H9 (cell line): ENCODE results near the gene ANKRD29. TPM values are rescaled to one million over a fixed set of nuclear protein-coding genes. Genes with fewer than 3 reads are reported as not detected.

Source experiments
- DNase-seq: peaks from one replicate; pipeline ENCODE4 v3.0.0-alpha.2; 2017
- H2AFZ ChIP-seq: one replicate; pipeline ENCODE4 v1.6.1; 2013; ENCODE audit warnings: mild to moderate bottlenecking, low read length, control low read depth, moderate library complexity
- H2AK5ac ChIP-seq: 2 replicates; pipeline ENCODE4 v1.6.1; 2013; ENCODE audit warnings: low read length, control low read depth, mixed read lengths; ENCODE audit not compliant: insufficient read length
- H2BK120ac ChIP-seq: one replicate; pipeline ENCODE4 v1.6.1; 2013; ENCODE audit warnings: low read depth, mild to moderate bottlenecking, low read length, control low read depth, inconsistent platforms; ENCODE audit not compliant: poor library complexity, severe bottlenecking
- H2BK12ac ChIP-seq: 2 replicates; pipeline ENCODE4 v1.6.1; 2013; ENCODE audit warnings: low read length, control low read depth, mixed read lengths, low read depth; ENCODE audit not compliant: insufficient read length
- H2BK15ac ChIP-seq: 2 replicates; pipeline ENCODE4 v1.6.1; 2013; ENCODE audit warnings: low read depth, low read length, control low read depth
- H2BK20ac ChIP-seq: one replicate; pipeline ENCODE4 v1.6.1; 2013; ENCODE audit warnings: low read depth, mild to moderate bottlenecking, low read length, control low read depth, inconsistent platforms; ENCODE audit not compliant: poor library complexity, severe bottlenecking
- H2BK5ac ChIP-seq: 2 replicates; pipeline ENCODE4 v1.6.1; 2013; ENCODE audit warnings: low read length, control low read depth, mixed read lengths; ENCODE audit not compliant: insufficient read length
- H3K14ac ChIP-seq: 2 replicates; pipeline ENCODE4 v1.6.1; 2013; ENCODE audit warnings: low read length, control low read depth; ENCODE audit not compliant: insufficient read depth
- H3K18ac ChIP-seq: 2 replicates; pipeline ENCODE4 v1.6.1; 2013; ENCODE audit warnings: low read depth, mild to moderate bottlenecking, mixed read lengths, low read length, control low read depth; ENCODE audit not compliant: insufficient read length
- H3K23ac ChIP-seq: 2 replicates; pipeline ENCODE4 v1.6.1; 2013; ENCODE audit warnings: low read length, control low read depth, mixed read lengths, low read depth; ENCODE audit not compliant: insufficient read length
- H3K23me2 ChIP-seq: 2 replicates; pipeline ENCODE4 v1.6.1; 2013; ENCODE audit warnings: low read depth, mild to moderate bottlenecking, mixed read lengths, low read length, control low read depth; ENCODE audit not compliant: insufficient read length, poor library complexity, severe bottlenecking
- H3K27ac ChIP-seq: 2 replicates; pipeline ENCODE4 v1.5.1; 2013; ENCODE audit warnings: low read length, control low read depth, mixed read lengths, low read depth; ENCODE audit not compliant: insufficient read length
- H3K27me3 ChIP-seq: 2 replicates; pipeline ENCODE4 v1.6.1; 2013; ENCODE audit warnings: low read length, control low read depth, inconsistent platforms; ENCODE audit not compliant: insufficient read depth
- H3K4ac ChIP-seq: 2 replicates; pipeline ENCODE4 v1.6.1; 2013; ENCODE audit warnings: low read depth, mild to moderate bottlenecking, control low read depth, inconsistent platforms, low read length, moderate library complexity
- H3K4me1 ChIP-seq: 2 replicates; pipeline ENCODE4 v1.6.1; 2013; ENCODE audit warnings: low read length, control low read depth, inconsistent platforms; ENCODE audit not compliant: insufficient read depth
- H3K4me2 ChIP-seq: 2 replicates; pipeline ENCODE4 v1.6.1; 2013; ENCODE audit warnings: low read length, control low read depth, mixed read lengths; ENCODE audit not compliant: insufficient read length, insufficient read depth
- H3K56ac ChIP-seq: 2 replicates; pipeline ENCODE4 v1.6.1; 2013; ENCODE audit warnings: low read depth, mild to moderate bottlenecking, mixed read lengths, low read length, control low read depth; ENCODE audit not compliant: insufficient read length
- H3K79me1 ChIP-seq: 2 replicates; pipeline ENCODE4 v1.6.1; 2013; ENCODE audit warnings: low read depth, mild to moderate bottlenecking, moderate library complexity, low read length, control low read depth, inconsistent platforms; ENCODE audit not compliant: insufficient read depth, poor library complexity, severe bottlenecking
- H3K79me2 ChIP-seq: 2 replicates; pipeline ENCODE4 v1.6.1; 2013; ENCODE audit warnings: low read length, control low read depth, inconsistent platforms; ENCODE audit not compliant: insufficient read depth
- H3K9ac ChIP-seq: 2 replicates; pipeline ENCODE4 v1.6.1; 2013; ENCODE audit warnings: low read length, control low read depth, mixed read lengths; ENCODE audit not compliant: insufficient read length; ENCODE audit errors: extremely low read depth
- H3K9me3 ChIP-seq: one replicate; pipeline ENCODE4 v1.6.1; 2013; ENCODE audit warnings: low read depth, low read length, inconsistent platforms; ENCODE audit not compliant: control insufficient read depth
- H3T11ph ChIP-seq: one replicate; pipeline ENCODE4 v1.6.1; 2013; ENCODE audit warnings: mild to moderate bottlenecking, low read length, control low read depth, inconsistent platforms
- H4K20me1 ChIP-seq: one replicate; pipeline ENCODE4 v1.6.1; 2013; ENCODE audit not compliant: control insufficient read depth, insufficient read length, insufficient read depth
- H4K5ac ChIP-seq: 2 replicates; pipeline ENCODE4 v1.6.1; 2013; ENCODE audit warnings: low read depth, mild to moderate bottlenecking, mixed read lengths, low read length, control low read depth; ENCODE audit not compliant: insufficient read length
- H4K8ac ChIP-seq: replicated peaks from 2 replicates; pipeline ENCODE4 v1.6.1; 2013; ENCODE audit warnings: low read length, control low read depth, mixed read lengths, low read depth; ENCODE audit not compliant: insufficient read length
- H4K91ac ChIP-seq: 2 replicates; pipeline ENCODE4 v1.6.1; 2013; ENCODE audit warnings: low read depth, mild to moderate bottlenecking, moderate library complexity, mixed read lengths, low read length, control low read depth; ENCODE audit not compliant: insufficient read length
- H3K27ac Mint-ChIP-seq, 3 experiments: 2 replicates in 2 of 3; 3 replicates in 1 of 3; pipeline ENCODE4 v1.8.0; 2020 to 2021; ENCODE audit warnings: mixed read lengths in 3 of 3, mild to moderate bottlenecking in 1 of 3, moderate library complexity in 1 of 3
- H3K27me3 Mint-ChIP-seq: 2 replicates; pipeline ENCODE4 v1.8.0; 2021; ENCODE audit warnings: low read depth, mild to moderate bottlenecking, moderate library complexity, mixed read lengths
- H3K36me3 Mint-ChIP-seq, 3 experiments: 2 replicates in 2 of 3; 3 replicates in 1 of 3; pipeline ENCODE4 v1.8.0; 2020 to 2021; ENCODE audit warnings: low read depth in 3 of 3, mixed read lengths in 3 of 3; ENCODE audit not compliant: insufficient read depth in 1 of 3
- H3K4me1 Mint-ChIP-seq, 2 experiments: 2 replicates each; pipeline ENCODE4 v1.8.0; 2020; ENCODE audit warnings: mixed read lengths in 2 of 2
- H3K4me3 Mint-ChIP-seq, 2 experiments: 2 replicates in 1 of 2; 3 replicates in 1 of 2; pipeline ENCODE4 v1.8.0; 2020 to 2021; ENCODE audit warnings: mild to moderate bottlenecking in 2 of 2, mixed read lengths in 2 of 2, moderate library complexity in 1 of 2
- H3K9me3 Mint-ChIP-seq, 2 experiments: 2 replicates in 1 of 2; 3 replicates in 1 of 2; pipeline ENCODE4 v1.8.0; 2020; ENCODE audit warnings: mild to moderate bottlenecking in 2 of 2, mixed read lengths in 2 of 2, moderate library complexity in 1 of 2
- WGBS: extraction: QIAGEN DNeasy Blood & Tissue Kit; methylation state at CpG from one replicate; pipeline ENCODE4 v1.1.7; 2013; ENCODE audit warnings: missing lambda C conversion rate, low lambda C conversion rate, mixed read lengths; ENCODE audit not compliant: insufficient read length; ENCODE audit errors: extremely low coverage; 5-methylcytosine and 5-hydroxymethylcytosine counted together
- total RNA-seq: library from RNA; stranded (reverse); gene quantifications from 2 replicates; pipeline ENCODE4 v1.2.1, GENCODE V29; 2021
- TF ChIP-seq, protein P1 (sequence below): fragments of 200-600 bp; sonication (generic); conservative IDR thresholded peaks from 3 replicates; pipeline ENCODE4 v1.8.0; 2021; ENCODE audit warnings: antibody characterized with exemption, mild to moderate bottlenecking

ANKRD29 gene
- total RNA-seq, 1 experiment from 2014 or later, result 2.1 TPM

DNA sequence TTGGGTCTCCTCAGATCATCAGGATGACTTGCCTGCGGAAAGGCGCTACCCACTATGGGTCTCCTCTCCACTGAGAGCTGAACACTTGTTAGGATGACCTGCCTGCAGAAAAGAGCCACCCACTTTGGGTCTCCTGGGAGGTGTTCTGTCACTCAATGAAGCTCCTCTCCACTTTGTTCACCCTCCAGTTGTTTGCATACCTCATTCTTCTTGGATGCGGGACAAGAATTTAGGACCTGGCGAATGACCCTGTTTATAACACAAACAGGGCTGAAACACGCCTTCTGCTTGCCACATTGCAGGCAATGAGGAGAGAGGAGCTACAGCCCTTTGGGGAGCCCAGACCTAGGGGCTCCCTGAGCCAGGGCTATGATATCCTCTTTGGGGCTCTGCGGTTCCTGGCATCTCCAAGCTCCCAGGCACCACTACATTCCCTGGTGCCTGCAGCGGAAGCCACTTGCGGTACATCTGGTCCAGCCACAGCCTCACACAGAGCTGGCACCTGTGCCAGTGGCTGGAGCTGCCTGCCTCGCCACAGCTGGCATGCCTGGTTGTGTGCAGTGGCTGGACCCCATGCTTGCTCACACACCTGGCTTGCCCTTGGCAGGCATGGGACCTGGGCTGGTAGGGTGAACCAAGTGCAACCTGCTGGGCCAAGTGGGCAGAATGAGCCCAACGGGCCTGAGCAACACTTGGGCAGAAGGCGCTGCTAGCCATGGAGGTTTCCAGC lies 20.6 kb downstream of the ANKRD29 start:
- H3K9me3 ChIP-seq, result peaks cover 7% of the 10 kb centered on the region
- no peaks in the 10 kb centered on the region for H4K20me1 ChIP-seq
- peaks cover 7 to 9% of the 10 kb centered on the region in 2 experiments; a peak in 3 of 5 replicates for H3K9me3 Mint-ChIP-seq
- peaks cover 3 to 6% (median 6%) of the 10 kb centered on the region in 3 experiments; a peak in 6 of 7 replicates for H3K36me3 Mint-ChIP-seq
- H3K27me3 Mint-ChIP-seq, result no peaks in the 10 kb centered on the region; the same call in 1 of the 2 replicates
- no peak overlapping the region for H2BK5ac ChIP-seq
- H3K23ac ChIP-seq, result no peak overlapping the region
- H2BK120ac ChIP-seq, result no peak overlapping the region
- no peak overlapping the region for H4K8ac ChIP-seq
- no peak overlapping the region for H2AFZ ChIP-seq
- no peaks in the 10 kb centered on the region for H3K79me2 ChIP-seq
- no peaks in the 10 kb centered on the region for H3K4me1 ChIP-seq
- TF ChIP-seq, protein P1, sequence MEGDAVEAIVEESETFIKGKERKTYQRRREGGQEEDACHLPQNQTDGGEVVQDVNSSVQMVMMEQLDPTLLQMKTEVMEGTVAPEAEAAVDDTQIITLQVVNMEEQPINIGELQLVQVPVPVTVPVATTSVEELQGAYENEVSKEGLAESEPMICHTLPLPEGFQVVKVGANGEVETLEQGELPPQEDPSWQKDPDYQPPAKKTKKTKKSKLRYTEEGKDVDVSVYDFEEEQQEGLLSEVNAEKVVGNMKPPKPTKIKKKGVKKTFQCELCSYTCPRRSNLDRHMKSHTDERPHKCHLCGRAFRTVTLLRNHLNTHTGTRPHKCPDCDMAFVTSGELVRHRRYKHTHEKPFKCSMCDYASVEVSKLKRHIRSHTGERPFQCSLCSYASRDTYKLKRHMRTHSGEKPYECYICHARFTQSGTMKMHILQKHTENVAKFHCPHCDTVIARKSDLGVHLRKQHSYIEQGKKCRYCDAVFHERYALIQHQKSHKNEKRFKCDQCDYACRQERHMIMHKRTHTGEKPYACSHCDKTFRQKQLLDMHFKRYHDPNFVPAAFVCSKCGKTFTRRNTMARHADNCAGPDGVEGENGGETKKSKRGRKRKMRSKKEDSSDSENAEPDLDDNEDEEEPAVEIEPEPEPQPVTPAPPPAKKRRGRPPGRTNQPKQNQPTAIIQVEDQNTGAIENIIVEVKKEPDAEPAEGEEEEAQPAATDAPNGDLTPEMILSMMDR, result no peak
- H3K56ac ChIP-seq, result no peak overlapping the region
- WGBS, result no CpG with 5 or more reads among the region's 11 CpGs
- H2BK12ac ChIP-seq, result no peak overlapping the region
- no peak overlapping the region for H3K27ac ChIP-seq
- no peak overlapping the region for H3K18ac ChIP-seq
- no peak overlapping the region for H3K14ac ChIP-seq
- no peak for DNase-seq
- H3K23me2 ChIP-seq, result no peaks in the 10 kb centered on the region
- no peaks in the 10 kb centered on the region for H3K79me1 ChIP-seq
- no peak overlapping the region for H4K91ac ChIP-seq
- no peaks in the 10 kb centered on the region for H3K27me3 ChIP-seq
- no peak overlapping the region for H3K4me3 Mint-ChIP-seq
- no peak overlapping the region for H3K4me2 ChIP-seq
- no peak overlapping the region for H3K27ac Mint-ChIP-seq
- no peak overlapping the region for H3T11ph ChIP-seq
- no peak overlapping the region for H2BK20ac ChIP-seq
- no peak overlapping the region for H2BK15ac ChIP-seq
- 0 out of 4 replicates have a peak, but pooled peaks cover 0 to 5% of the 10 kb centered on the region in 2 experiments for H3K4me1 Mint-ChIP-seq
- no peak overlapping the region for H4K5ac ChIP-seq
- H3K4ac ChIP-seq, result no peak overlapping the region
- H3K9ac ChIP-seq, result no peak overlapping the region
- H2AK5ac ChIP-seq, result no peak overlapping the region
